ENCODE results near the gene ENOX1. TPM values are rescaled to one million over a fixed set of nuclear protein-coding genes. Genes with fewer than 3 reads are reported as not detected.

Gene ENOX1
- total and polyA plus RNA-seq, 2 of the 8 experiments (the other 6 are each of a cell fraction or from before 2014, with no cell fraction given) = 0.23 to 0.37 TPM

GRCh38 chr13:43587376-43587775 is 199.4 kb downstream of the ENOX1 start (continued):
- TF ChIP-seq CHD7 (IDR thresholded peaks at IDR 0.05; ENCODE audit: insufficient replicate concordance, low read length) = no peak
- no peak for TF ChIP-seq PHF8 (conservative IDR thresholded peaks at IDR 0.05; ENCODE audit: low read depth, low read length)

Data from H1 (cell line).